ENCODE data around the gene EXOG.

Gene EXOG

DNA sequence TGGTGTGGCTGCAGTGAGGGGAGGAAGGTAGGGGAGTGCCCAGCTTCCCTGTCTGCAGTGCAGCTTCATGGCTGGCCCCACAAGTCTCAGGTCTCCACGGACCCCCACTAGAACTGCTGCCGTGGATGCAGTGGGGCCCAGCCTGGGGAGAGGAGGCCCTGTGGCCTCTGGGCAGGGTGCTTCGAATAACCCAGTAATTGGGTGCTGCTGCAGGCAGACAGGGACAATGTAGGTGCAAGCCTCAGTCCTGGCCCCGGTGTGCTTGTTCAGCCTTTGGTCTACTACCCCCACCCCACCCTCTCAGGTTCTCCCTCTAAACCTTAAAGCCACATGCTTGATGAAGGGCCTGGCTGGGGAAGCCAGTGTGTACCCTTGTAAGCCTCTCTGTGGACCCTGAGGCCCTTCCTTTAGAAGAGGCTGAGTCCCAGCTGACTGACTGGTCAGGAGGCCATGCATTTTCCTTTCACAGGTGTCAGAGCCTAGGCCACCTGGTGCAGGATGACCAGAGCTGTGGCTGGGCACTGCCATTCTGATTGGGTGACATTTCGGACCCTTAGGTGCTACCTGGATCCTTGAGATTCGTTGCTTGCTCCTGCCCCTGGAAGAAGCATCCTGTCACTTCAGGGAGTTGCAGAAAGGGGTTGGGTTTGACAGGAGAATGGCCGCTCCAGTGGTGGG lies 21.1 kb upstream of the EXOG start:
- DNase-seq = no peak

GRCh38 chr3:38475716-38476115 lies 20.4 kb upstream of the EXOG start:
- no peak for DNase-seq

DNA sequence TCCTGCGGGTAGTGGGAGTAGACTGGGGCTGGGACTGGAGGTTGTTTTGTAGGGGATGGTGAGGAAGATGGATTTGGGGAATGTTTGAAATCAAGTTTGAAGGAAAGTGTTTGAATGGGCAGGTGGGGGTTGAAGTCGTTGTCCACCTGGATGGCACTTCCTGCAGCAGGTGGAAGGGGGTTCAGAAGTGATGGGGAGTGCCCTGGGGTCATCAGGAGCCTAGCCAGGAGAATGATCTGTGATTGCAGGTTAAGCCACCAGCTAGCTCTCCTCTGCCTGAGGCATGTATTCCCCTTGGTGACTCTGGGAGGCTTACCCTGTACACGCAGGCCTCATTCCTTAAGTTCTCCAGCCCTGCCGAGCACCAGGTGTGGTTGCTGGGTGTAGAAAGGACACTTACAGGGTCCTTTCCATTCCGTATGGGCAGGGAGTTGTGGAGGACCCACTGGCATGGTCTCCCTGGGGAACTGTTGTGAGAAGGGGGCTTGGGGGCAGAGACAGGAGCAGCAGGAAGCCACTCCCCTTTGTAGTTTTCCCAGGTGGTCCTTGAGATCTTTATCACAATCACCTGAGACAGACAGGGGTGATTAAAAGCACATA lies 19.9 kb upstream of the EXOG start:
- no peak for DNase-seq

DNA sequence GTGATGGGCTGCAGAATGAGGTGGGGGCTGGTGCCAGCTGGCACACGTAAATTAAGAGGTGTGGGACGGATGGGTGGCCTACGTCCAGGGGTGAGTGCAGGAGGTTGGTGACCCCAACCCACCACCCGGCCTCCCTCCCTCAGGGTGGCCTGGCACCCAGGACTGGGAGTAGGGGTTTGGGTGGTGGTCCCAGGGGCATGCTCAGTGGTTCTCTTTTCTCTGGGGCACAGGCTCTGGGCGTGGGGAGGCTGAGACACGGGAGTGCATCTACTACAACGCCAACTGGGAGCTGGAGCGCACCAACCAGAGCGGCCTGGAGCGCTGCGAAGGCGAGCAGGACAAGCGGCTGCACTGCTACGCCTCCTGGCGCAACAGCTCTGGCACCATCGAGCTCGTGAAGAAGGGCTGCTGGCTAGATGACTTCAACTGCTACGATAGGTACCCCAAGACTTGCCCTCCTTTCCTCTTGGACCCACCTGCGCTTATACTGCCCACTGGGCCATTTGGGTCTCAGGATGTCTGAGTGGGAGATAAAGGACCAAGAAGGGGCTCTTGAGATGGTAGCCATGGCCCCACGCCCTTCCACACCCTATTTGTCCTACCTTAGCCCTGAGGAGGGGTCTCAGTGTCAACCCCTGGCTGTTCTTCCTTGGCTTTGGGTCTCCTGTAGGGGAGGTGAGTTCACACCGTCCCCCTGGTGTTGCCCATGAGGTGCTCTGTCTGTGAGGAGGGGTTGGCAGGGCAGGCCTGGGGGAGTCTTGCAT lies 18.9 kb upstream of the EXOG start:
- DNase-seq = no peak

GRCh38 chr3:38477839-38478450 lies 18.2 kb upstream of the EXOG start:
- DNase-seq = no peak

DNA sequence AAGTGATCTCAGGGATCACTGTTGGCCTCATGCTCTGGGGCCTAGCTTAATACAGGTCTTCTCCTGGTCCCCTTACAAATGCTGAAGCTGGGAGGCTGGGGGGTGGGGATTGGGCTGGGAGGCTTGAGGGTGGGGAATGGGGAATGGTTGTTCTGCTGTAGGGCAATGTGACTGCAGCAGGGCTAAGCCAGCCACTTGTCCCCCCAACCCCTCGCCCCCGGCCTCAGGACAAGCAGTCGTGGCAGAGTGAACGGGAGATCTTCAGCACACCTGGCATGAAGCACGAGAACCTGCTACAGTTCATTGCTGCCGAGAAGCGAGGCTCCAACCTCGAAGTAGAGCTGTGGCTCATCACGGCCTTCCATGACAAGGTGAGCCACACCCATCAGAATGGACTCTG lies 17.2 kb upstream of the EXOG start:
- DNase-seq = no peak

DNA sequence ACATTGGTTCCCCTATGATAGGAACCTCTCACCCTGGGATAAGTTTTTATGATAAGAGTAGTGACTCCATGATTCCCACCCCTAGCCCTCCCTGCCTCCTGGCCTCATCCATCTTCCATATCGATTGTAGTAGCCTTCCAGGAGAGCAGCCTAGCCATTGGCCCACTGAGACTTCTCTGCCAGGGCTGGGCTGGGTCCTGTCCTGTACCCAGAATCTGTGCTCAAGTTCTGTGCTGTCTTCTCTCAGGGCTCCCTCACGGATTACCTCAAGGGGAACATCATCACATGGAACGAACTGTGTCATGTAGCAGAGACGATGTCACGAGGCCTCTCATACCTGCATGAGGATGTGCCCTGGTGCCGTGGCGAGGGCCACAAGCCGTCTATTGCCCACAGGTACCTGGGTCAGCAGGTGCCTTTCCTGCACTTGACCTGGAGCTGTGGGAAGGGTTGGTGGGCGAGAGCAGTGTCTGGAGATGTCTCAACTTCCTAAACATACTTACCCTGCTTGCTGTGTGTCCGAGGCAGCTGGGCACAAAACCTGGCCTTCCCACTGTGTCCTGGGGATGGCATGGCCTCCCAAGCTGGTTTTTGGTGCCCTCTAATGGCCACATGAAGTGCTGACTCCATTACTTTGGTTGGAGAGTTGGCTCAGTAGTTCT lies 16.6 kb upstream of the EXOG start:
- DNase-seq = peak; percentile 58

DNA sequence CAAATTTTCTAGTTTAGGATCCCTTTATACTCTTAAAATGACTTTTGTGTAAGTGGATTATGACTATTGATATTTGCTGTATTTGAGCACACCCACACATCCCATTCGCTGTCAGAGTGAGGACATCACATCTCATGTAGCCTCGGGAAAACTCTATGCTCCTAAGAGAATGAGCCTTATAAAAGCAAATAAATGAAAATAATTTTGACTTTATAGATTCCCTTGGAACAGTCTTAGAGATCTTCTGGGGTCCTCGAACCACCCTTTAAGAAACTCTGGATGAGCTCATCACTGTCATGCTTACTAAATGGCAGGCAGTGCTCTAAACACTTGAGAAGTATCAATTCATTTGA lies 16.1 kb upstream of the EXOG start:
- no peak for DNase-seq

- no peak for DNase-seq
Measured at GRCh38 chr3:38480930-38481329, 15.2 kb upstream of the EXOG start.

DNA sequence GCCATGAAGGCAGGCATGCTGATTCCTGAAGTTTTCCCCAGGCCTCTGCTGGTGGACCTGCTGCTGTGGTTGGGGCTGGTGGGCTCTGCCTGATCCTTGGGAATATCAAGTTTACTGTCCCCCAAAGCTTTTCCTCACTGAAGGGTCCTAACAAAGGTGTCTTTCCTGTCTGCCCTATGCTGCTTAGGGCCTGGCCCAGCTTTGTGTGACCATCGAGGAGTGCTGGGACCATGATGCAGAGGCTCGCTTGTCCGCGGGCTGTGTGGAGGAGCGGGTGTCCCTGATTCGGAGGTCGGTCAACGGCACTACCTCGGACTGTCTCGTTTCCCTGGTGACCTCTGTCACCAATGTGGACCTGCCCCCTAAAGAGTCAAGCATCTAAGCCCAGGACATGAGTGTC lies 13.2 kb upstream of the EXOG start:
- DNase-seq = no peak

GRCh38 chr3:38487323-38487722 lies 8.8 kb upstream of the EXOG start:
- no peak for DNase-seq

DNA sequence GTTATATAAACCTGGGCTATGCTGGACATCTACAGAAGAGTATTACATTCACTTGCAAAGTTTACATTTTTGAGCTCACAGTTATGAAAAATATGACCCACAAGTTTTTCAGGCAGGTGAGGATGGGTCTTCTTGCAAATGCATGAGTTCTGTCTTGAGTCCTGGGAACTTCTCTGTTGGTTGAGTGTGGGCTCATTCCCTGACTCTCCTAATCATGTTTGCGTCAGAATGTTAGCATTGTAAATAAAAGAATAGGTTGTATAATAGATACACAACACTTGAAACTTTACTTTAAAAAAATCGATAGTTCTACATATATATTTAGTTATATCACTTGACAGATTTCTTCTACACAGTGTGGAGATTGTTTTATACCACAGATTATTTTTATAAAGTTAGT lies 7.2 kb upstream of the EXOG start:
- DNase-seq = no peak

DNA sequence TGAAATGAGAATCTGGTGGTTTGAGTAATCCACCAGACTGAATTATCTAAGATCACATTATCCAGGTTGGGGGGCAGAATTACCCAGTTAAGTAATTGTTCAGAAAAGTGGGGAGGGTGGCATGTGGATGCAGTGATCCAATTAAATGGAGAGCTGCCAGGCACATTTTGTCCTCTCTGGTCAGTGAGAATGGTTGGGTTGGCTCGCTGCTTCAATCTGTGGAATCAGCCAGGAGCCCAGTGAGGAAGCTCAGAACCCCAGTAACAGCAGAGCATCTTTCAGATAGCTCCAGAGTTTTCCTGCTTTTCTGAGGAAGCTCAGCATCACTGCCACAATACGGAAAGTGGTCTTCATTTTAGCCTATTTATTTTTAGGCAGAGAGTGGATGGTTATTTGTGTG lies 6.4 kb upstream of the EXOG start:
- DNase-seq = no peak

DNA sequence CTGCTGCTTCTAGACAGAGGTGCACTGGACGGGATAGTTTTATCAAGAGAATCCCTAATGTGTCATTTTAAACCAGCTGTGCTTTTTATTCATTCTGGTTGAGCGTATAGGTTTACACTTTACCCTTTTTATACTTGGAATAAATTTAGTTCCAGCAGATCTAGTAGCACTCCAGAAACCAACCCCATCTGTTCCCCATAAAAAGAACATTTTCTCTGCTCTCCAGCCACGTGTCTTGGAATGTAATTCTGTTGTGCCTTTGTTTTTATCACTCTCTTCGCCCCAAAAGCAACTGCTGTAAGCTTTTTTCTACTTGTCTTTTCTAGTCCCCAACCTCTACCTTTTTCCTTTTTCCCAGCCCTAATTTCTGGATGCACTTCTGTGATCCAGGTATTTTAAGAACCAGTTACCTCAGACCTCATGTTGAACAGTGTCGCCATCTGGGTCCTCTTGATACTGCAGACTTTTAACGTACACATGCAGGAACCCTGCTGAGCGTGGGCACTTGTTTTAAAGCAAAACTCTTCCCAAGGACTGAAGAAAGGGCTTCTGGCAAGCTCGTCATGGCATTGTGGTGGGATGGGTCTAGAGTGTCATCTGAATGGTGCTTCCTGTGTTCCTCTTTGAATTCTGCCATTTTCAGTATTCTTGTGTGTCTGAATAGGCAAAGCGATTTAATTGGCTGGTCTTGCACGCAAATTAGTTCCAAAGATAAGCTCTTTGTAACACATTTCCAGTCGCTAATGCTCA lies 5.7 kb upstream of the EXOG start:
- no peak for DNase-seq

DNA sequence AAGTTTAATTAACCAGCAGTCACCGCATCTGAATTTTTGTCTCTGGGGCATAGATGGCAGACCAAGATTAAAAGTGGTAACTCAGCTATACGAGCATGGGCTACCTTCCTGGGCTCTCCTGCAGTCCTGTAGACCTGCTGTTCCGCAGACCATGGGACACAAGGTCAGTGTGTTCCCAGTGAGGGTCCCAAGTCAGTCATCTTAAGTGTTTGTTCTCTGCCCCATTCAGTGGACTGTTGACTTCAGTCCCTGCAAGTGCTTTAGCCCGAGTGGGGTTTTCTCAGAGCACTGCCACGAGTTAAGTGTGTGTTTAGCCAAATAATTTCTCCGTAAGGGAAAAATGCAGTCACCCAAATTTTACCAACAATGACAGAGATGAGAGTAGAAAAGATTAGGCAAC lies 4.9 kb upstream of the EXOG start:
- no peak for DNase-seq

- DNase-seq = peak; percentile 9
Measured at GRCh38 chr3:38493031-38493430, 3.1 kb upstream of the EXOG start.

GRCh38 chr3:38497031-38497430 lies 891 bp downstream of the EXOG start:
- no peak for DNase-seq

DNA sequence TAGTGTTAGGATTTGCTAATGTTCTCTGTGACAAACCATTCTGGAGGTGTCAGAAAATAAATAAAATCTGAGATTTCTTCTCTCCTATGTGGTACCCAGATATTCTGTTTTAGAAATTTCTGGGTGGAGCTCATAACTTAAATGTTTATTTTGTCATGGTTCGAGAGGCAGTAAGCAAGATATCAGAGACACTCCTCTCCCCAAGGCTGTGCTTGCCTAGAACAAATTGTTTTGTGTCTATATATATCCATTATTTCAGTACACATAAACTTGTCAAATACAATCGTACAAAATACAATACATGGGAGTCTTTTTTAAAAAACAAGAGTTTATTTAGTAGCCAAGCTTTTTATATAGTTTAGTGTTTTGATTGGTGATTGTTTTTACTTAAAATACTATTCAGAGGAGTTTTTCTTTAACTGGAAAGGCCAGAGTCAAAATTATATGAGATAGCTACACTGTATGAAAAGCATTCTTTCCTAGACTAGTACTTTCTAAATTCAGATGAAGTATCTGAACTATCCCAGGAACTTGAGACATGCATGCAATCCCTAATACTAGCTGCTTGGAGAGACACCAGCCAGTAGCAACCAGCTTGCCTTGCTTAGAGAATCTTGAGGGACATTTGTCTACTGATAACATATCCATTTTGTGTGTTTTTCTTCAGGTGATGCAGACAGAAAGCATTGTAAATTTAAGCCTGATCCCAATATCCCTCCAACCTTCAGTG lies 4.7 kb downstream of the EXOG start:
- no peak for DNase-seq

DNA sequence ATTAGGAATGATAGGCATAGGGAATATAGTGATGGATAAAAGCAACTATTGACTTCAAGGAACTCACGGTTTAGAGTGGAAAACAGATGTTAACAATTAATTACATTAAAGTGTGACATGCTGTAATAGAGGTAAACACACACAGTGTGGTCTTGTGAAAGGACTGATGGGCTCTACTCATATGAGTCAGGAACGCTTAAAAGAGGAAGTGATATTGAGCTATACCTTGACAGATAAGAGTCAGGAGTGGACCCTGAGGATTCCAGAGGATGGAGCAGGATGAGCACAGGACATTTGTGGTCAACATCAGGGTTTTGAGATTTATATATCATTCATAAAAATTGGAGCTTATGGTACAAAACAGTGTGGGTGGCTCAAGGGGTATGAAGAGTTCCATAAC lies 11.0 kb downstream of the EXOG start:
- no peak for DNase-seq

DNA sequence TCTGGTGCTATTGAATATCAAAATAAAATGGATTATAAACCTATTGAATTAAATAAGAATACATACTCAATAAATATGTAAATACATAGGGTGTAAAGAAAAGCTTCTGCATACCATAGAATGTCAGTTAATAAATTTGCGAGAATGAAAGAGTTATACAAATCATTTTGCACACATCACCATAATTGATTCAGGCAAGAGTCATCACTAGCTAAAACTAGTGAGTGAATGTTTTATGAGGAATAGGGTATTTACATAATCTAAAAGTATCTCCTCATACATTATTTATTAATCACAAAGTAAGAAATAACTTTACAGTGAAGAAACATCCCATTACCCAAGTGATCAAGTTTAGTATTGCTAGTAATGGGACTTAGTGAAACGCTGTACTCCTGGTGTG lies 13.6 kb downstream of the EXOG start:
- DNase-seq = no peak

DNA sequence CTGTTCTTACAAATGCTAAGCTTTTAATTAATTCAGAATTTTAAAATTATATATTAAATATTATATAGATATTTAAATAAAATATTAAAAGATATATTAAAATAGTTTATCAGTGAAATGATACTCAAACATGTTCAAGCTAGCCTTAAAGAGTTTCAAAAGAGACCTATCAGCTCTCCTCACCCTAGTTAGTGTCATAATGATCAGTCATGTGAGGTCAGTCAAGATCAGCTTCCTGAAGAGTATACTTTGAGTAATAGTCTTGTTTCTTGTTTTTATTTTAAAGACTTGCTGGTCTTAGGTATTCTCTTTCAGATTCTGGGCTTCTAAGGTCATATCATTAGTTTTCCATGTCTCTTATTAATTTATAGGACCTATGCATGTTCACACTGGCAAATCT lies 14.5 kb downstream of the EXOG start:
- peak; percentile 22 for DNase-seq

GRCh38 chr3:38511546-38511945 lies 15.4 kb downstream of the EXOG start:
- DNase-seq = no peak
